T1000 (cell line): ENCODE results near the gene GNAI2.

Experiments used
- DNase-seq: peaks from one replicate; lab custom pipeline; 2025; ENCODE audit warnings: mixed read lengths; lab: John Stamatoyannopoulos, UW

The GNAI2 gene

DNA sequence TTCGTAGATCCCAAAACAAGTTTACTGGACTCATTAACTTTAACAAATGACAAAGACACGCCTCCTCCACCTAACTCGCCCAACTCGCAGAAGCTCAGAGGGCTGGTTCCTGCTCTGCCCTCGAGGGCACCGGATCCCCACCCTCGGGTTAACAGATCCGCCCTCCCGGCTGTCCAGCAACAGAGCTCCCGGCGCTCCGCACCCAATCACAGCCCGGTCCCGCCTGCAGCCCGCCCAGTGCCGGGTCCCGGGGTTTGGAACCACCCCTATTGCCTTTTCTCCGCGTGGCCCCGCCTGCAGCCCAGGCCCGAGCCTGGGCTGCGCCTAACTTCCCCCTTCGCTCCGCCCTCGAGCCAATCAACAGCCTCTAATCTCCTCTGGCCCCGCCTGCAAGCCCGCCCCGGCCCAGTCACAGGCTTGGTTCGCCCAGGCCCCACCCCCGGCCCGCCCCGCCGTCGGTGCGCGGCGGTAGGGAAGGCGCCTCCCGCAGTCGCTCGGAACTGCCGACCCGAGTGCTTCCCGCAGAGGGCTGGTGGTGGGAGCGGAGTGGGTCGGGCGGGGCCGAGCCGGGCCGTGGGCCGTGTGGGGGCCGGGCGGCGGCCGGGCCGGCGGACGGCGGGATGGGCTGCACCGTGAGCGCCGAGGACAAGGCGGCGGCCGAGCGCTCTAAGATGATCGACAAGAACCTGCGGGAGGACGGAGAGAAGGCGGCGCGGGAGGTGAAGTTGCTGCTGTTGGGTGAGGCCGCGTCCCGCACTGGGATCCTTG is at the start of gene GNAI2:
Gene GNAI2 (plus strand): TSS at position 489 of the 768 bp plus-strand sequence. CDS start 132 bp downstream, at position 621.
- peak; percentile 99 for DNase-seq

GRCh38 chr3:50187750-50188149 is 48.3 kb upstream of the GNAI2 start:
- DNase-seq = no peak

DNA sequence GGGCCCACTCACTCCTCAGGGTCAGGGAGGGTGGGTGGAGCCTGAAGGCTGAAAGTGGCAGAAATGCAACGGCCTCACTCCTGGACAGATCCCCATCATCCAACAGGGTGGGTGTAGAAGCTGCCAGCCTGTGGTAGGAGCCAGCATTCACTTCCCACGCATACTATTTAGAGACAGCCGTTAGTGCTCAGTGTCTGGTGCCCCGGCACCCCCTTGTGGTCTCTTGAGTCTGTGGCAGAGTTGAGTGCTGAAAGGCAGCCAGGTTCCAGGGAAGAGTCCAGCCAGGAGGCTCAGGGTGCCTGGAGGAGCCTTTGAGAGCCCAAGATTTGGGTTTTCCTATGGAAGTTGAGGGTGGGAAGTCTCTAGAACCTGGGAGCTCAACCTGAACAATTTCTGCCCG is 46.7 kb upstream of the GNAI2 start:
- DNase-seq = peak; percentile 62

- no peak for DNase-seq
Measured at GRCh38 chr3:50189989-50190388, 46.0 kb upstream of the GNAI2 start.

- DNase-seq = no peak
Measured at GRCh38 chr3:50190936-50191660, 44.9 kb upstream of the GNAI2 start, which contains the start of gene GNAT1. TSS of gene GNAT1 (plus strand) at chr3:50191610. CDS start at chr3:50191726, 116 bp downstream.

DNA sequence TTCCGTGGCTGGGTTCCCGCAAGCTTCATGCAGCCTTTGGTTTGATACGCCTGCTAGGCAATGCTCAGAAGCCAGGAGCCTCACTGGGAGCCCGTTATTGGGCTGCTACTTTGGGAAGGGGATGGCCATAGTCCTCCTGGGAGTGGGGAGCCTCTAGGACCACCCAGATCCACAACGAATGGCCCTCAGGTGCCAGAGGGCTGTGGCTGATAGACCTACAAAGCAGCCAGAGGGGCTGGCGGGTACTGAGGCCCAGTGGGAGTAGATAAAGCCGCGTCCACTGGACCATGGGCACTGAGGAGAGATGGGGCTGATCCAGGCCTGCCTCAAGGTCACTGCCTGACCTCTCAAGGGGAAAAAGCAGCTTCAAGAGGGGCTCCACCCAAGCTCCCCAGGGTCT is 43.9 kb upstream of the GNAI2 start:
- no peak for DNase-seq

GRCh38 chr3:50192689-50193141 is 43.3 kb upstream of the GNAI2 start:
- DNase-seq = peak; percentile 43

DNA sequence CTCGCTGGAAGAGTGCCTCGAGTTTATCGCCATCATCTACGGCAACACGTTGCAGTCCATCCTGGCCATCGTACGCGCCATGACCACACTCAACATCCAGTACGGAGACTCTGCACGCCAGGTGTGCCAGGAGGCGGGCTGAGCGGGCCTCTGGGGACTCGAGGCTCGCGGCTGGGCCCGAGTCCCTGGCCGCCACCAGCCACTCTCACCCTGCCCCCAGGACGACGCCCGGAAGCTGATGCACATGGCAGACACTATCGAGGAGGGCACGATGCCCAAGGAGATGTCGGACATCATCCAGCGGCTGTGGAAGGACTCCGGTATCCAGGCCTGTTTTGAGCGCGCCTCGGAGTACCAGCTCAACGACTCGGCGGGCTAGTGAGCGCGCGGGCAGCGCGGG is 42.7 kb upstream of the GNAI2 start:
- no peak for DNase-seq

- no peak for DNase-seq
Measured at GRCh38 chr3:50193746-50194127, 42.3 kb upstream of the GNAI2 start.

GRCh38 chr3:50194128-50194902 is 41.7 kb upstream of the GNAI2 start:
- peak; percentile 40 for DNase-seq

DNA sequence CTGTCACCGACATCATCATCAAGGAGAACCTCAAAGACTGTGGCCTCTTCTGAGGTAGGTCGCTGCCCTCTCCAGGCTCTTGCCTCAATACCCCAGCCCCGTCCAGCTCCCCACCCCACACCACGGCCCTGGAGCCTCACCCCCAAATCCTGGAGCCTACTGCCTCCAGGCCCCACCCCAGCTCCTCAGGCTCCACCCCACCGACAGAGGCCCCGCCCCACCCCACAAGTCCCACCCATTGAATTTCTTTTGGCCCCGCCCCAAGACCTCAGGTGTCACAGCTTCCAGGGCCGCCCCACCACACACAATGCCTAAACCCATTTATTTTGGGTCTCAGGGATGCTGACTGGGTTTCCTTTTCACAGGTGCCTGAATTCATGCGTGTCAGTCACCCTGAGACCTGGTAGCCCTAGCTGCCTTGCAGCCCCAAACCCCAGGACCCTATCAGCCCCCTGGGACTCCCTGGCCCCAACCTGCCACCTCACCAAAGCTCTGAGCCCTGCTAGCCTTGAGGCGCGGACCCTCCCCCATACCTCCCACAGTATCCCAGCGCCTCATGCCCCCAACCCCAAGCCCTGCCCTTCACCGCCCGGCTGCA is 41.0 kb upstream of the GNAI2 start:
- DNase-seq = no peak

- DNase-seq = peak; percentile 9
Measured at GRCh38 chr3:50195501-50196252, 40.3 kb upstream of the GNAI2 start.

- no peak for DNase-seq
Measured at GRCh38 chr3:50196253-50196801, 39.7 kb upstream of the GNAI2 start.

- no peak for DNase-seq
Measured at GRCh38 chr3:50201573-50202315, 34.3 kb upstream of the GNAI2 start.

DNA sequence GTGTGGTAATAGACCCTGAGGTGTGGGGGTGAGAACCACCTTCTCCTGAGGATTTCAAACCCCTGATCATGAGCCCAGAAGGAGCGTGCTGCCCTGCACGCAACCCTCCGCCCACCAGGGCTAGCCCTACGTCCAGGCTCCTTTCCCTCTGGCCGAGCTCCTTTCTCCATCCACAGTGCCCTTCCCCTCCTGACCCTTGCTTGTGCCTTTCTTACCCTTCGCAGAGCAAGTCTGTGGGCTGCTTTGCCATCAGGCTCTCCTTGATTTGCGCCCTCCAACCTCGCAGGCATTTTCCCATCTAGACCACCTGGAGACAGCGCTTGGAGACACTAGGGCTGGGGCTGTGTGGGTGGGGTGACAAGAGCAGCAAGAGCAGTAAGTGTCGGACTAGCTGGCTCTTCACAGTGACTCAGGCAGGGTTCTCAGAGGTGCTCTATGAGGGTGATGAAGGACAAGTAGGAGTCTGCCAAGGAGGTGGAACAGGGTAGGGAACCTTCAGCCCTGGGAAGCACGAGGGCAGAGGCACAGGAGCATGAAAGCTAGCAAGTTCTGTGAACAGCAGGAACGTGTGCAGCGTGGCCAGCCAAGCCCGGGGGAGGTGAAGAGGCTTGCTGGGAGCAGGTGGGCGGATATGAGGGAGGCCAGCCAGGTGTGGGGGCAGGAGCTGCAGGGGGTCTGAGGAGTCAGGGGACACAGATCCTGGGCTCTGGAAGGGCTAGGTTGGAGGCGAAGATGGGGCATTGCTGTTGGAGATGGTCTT is 33.5 kb upstream of the GNAI2 start:
- DNase-seq = no peak

- no peak for DNase-seq
Measured at GRCh38 chr3:50203113-50203808, 32.7 kb upstream of the GNAI2 start.

GRCh38 chr3:50203809-50204803 is 31.9 kb upstream of the GNAI2 start:
- no peak for DNase-seq
